IMR-90 (cell line): ENCODE data around the gene PBX4.

ENCODE experiments used
- CEBPB ChIP-seq: IDR thresholded peaks from 2 replicates; pipeline ENCODE4 v1.6.1; 2012; ENCODE audit warnings: low read depth, low read length, improper control_type of control experiment
- POLR2A ChIP-seq: IDR thresholded peaks from 2 replicates; pipeline ENCODE4 v1.6.1; 2012; ENCODE audit warnings: mild to moderate bottlenecking, low read depth, low read length
- RCOR1 ChIP-seq: IDR thresholded peaks from 2 replicates; pipeline ENCODE4 v1.6.1; 2012; ENCODE audit warnings: mild to moderate bottlenecking, low read length, improper control_type of control experiment; ENCODE audit not compliant: insufficient replicate concordance
- TF ChIP-seq, protein P1 (sequence below): conservative IDR thresholded peaks from 2 replicates; pipeline ENCODE4 v1.5.1; 2012; ENCODE audit warnings: mild to moderate bottlenecking, low read depth, low read length, improper control_type of control experiment

DNA sequence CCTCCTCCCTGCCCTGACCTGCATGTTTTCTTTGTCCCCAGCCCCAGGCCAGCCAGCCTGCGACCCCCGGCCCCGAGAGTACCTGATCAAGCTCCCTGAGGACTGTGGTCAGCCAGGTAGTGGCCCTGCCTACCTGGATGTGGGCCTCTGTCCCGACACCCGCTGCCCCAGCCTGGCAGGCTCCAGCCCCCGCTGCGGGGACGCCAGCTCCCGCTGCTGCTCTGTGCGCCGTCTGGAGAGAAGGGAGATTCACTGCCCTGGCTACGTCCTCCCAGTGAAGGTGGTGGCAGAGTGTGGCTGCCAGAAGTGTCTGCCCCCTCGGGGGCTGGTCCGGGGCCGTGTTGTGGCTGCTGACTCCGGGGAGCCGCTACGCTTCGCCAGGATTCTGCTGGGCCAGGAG, 74.8 kb downstream of the PBX4 start:
- TF ChIP-seq POLR2A (no peak), CEBPB (no peak), RCOR1 (no peak)
- TF ChIP-seq, protein P1, sequence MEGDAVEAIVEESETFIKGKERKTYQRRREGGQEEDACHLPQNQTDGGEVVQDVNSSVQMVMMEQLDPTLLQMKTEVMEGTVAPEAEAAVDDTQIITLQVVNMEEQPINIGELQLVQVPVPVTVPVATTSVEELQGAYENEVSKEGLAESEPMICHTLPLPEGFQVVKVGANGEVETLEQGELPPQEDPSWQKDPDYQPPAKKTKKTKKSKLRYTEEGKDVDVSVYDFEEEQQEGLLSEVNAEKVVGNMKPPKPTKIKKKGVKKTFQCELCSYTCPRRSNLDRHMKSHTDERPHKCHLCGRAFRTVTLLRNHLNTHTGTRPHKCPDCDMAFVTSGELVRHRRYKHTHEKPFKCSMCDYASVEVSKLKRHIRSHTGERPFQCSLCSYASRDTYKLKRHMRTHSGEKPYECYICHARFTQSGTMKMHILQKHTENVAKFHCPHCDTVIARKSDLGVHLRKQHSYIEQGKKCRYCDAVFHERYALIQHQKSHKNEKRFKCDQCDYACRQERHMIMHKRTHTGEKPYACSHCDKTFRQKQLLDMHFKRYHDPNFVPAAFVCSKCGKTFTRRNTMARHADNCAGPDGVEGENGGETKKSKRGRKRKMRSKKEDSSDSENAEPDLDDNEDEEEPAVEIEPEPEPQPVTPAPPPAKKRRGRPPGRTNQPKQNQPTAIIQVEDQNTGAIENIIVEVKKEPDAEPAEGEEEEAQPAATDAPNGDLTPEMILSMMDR, result no peak
